ENCODE measurements around the gene LACTBL1. TPM values are rescaled to one million over a fixed set of nuclear protein-coding genes. Genes with fewer than 3 reads are reported as not detected.

Gene LACTBL1
- total and polyA plus RNA-seq, 2 of the 4 experiments (the other 2 are of a cell fraction) = not detected

DNA sequence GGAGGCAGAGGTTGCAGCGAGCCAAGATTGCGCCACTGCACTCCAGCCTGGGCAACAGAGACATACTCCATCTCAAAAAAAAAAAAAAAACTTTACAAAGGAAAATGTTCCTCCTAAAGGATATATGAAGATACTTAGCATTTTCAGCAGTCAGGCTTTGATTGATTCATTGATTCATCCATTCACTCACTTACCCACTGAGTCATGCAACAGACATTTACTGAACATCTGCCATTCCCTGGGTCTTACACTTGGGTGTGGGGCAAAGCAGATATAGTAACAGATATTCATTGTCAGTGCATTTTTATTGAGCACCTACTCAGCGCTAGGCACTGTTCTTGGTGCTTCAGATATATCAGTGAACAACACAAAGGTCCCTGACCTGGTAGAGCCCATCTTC lies 5.6 kb upstream of the LACTBL1 start:
- WGBS, 2 experiments (ENCODE audit: extremely low coverage in 2 of 2, insufficient read length in 1 of 2) = no CpG with 5 or more reads among the region's 3 CpGs
- no peak overlapping the region for H4K8ac ChIP-seq (ENCODE audit: low read depth in 2 of 2, low read length in 2 of 2)
- peaks cover 25% of the 10 kb centered on the region for H3K27me3 ChIP-seq (ENCODE audit: control insufficient read depth, insufficient read depth, low read length)
- TF ChIP-seq BHLHE40 (IDR thresholded peaks at IDR 0.05; ENCODE audit: low read depth, low read length) = no peak
- TF ChIP-seq POLR2A (IDR thresholded peaks at IDR 0.05; ENCODE audit: low read depth, low read length) = no peak
- TF ChIP-seq, protein P1, sequence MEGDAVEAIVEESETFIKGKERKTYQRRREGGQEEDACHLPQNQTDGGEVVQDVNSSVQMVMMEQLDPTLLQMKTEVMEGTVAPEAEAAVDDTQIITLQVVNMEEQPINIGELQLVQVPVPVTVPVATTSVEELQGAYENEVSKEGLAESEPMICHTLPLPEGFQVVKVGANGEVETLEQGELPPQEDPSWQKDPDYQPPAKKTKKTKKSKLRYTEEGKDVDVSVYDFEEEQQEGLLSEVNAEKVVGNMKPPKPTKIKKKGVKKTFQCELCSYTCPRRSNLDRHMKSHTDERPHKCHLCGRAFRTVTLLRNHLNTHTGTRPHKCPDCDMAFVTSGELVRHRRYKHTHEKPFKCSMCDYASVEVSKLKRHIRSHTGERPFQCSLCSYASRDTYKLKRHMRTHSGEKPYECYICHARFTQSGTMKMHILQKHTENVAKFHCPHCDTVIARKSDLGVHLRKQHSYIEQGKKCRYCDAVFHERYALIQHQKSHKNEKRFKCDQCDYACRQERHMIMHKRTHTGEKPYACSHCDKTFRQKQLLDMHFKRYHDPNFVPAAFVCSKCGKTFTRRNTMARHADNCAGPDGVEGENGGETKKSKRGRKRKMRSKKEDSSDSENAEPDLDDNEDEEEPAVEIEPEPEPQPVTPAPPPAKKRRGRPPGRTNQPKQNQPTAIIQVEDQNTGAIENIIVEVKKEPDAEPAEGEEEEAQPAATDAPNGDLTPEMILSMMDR (conservative IDR thresholded peaks at IDR 0.05; ENCODE audit: low read depth, low read length) = no peak
- TF ChIP-seq MAZ (IDR thresholded peaks at IDR 0.05; ENCODE audit: borderline replicate concordance, low read depth, low read length) = no peak
- TF ChIP-seq RAD21 (IDR thresholded peaks at IDR 0.05; ENCODE audit: low read length) = no peak
- TF ChIP-seq CEBPB (IDR thresholded peaks at IDR 0.05; ENCODE audit: low read depth, low read length) = no peak
- no peak for TF ChIP-seq FOS (IDR thresholded peaks at IDR 0.05; ENCODE audit: low read depth, low read length)
- TF ChIP-seq, protein P2, sequence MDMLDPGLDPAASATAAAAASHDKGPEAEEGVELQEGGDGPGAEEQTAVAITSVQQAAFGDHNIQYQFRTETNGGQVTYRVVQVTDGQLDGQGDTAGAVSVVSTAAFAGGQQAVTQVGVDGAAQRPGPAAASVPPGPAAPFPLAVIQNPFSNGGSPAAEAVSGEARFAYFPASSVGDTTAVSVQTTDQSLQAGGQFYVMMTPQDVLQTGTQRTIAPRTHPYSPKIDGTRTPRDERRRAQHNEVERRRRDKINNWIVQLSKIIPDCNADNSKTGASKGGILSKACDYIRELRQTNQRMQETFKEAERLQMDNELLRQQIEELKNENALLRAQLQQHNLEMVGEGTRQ (IDR thresholded peaks at IDR 0.05; ENCODE audit: low read depth, low read length) = no peak
- TF ChIP-seq NFE2L2 (IDR thresholded peaks at IDR 0.05; ENCODE audit: low read depth, low read length) = no peak
- TF ChIP-seq RCOR1 (IDR thresholded peaks at IDR 0.05; ENCODE audit: insufficient replicate concordance, low read length) = no peak
- TF ChIP-seq SMC3 (IDR thresholded peaks at IDR 0.05; ENCODE audit: low read depth, low read length) = no peak
- TF ChIP-seq RFX5 (IDR thresholded peaks at IDR 0.05; ENCODE audit: low read depth, low read length) = no peak
- TF ChIP-seq MAFK (IDR thresholded peaks at IDR 0.05; ENCODE audit: low read depth, low read length) = no peak
- TF ChIP-seq CHD1 (IDR thresholded peaks at IDR 0.05; ENCODE audit: low read depth, low read length) = no peak
- TF ChIP-seq MXI1 (IDR thresholded peaks at IDR 0.05; ENCODE audit: borderline replicate concordance, low read depth, low read length) = no peak
- TF ChIP-seq, protein P3, sequence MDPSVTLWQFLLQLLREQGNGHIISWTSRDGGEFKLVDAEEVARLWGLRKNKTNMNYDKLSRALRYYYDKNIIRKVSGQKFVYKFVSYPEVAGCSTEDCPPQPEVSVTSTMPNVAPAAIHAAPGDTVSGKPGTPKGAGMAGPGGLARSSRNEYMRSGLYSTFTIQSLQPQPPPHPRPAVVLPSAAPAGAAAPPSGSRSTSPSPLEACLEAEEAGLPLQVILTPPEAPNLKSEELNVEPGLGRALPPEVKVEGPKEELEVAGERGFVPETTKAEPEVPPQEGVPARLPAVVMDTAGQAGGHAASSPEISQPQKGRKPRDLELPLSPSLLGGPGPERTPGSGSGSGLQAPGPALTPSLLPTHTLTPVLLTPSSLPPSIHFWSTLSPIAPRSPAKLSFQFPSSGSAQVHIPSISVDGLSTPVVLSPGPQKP (IDR thresholded peaks at IDR 0.05; ENCODE audit: borderline replicate concordance, low read depth, low read length) = no peak
- H4K91ac ChIP-seq (ENCODE audit: insufficient read depth, low read depth, low read length) = no peak overlapping the region
- H2BK20ac ChIP-seq (ENCODE audit: low read depth, low read length) = no peak overlapping the region
- no peaks in the 10 kb centered on the region; the same call in 1 of the 2 replicates for H3K4me1 ChIP-seq (ENCODE audit: control insufficient read depth, insufficient read depth, low read length)
- H4K5ac ChIP-seq (ENCODE audit: low read depth, low read length) = no peak overlapping the region
- DNase-seq (peak; percentile 74), ATAC-seq (ENCODE audit: low read depth) (no peak)
- no peak overlapping the region for H3K4me2 ChIP-seq (ENCODE audit: low read depth, low read length)
- no peak overlapping the region for H3K4me3 ChIP-seq (ENCODE audit: insufficient read depth, low read depth, low read length)
- no peak overlapping the region for H3K4ac ChIP-seq (ENCODE audit: low read depth, low read length)
- H3K14ac ChIP-seq (replicated peaks; ENCODE audit: low read depth, low read length) = no peak overlapping the region
- no peak overlapping the region for H2AK5ac ChIP-seq (ENCODE audit: low read depth, low read length)
- POLR2A ChIA-PET (ENCODE audit: unreplicated experiment) = no interaction called here
- no peak overlapping the region for H3K18ac ChIP-seq (ENCODE audit: low read depth, low read length)
- in situ Hi-C loops (cut with MboI; ENCODE audit: low sequenced_read_pairs) = loop anchor here (5.0 to 25.0 kb wide), 4 partner anchors 209 to 659 kb away; partner anchors contain the start of gene E2F2
- H2AK9ac ChIP-seq (replicated peaks; ENCODE audit: low read depth, low read length, poor library complexity) = no peak overlapping the region
- CTCF ChIA-PET = no interaction called here
- no peak overlapping the region for H3K27ac ChIP-seq (ENCODE audit: insufficient read depth, low read length)
- peaks cover 6% of the 10 kb centered on the region; the same call in 1 of the 2 replicates for H3K9me1 ChIP-seq (ENCODE audit: insufficient read depth, low read length)
- H3K79me1 ChIP-seq (ENCODE audit: low read depth in 1 of 2, low read length in 2 of 2) = no peaks in the 10 kb centered on the region
- no peaks in the 10 kb centered on the region for H3K9me3 ChIP-seq (ENCODE audit: control insufficient read depth, insufficient read depth, low read length)
- H3K56ac ChIP-seq (ENCODE audit: extremely low read depth, insufficient read depth, low read length) = no peak overlapping the region
- H3K36me3 ChIP-seq (ENCODE audit: control insufficient read depth, insufficient read depth, low read length) = no peaks in the 10 kb centered on the region
- no peak overlapping the region for H2AFZ ChIP-seq (replicated peaks; ENCODE audit: low read length, poor library complexity)
- H2BK120ac ChIP-seq (ENCODE audit: low read depth, low read length) = no peak overlapping the region
- BruUV-seq (replicated peaks) = no TSS peak
- no peak overlapping the region for H3K9ac ChIP-seq (ENCODE audit: low read depth, low read length)
- H2BK5ac ChIP-seq (ENCODE audit: low read depth, low read length, poor library complexity, severe bottlenecking) = no peak overlapping the region
- intact Hi-C loops (cut with micrococcal nuclease) = loop anchor here (5.0 to 10.0 kb wide), 3 partner anchors 94 to 657 kb away; no protein-coding TSS in a partner anchor
- H3K23ac ChIP-seq (ENCODE audit: low read depth, low read length) = no peak overlapping the region
- no peak overlapping the region for H2BK15ac ChIP-seq (ENCODE audit: low read depth, low read length)
- H4K20me1 ChIP-seq (ENCODE audit: insufficient read depth, low read length) = no peaks in the 10 kb centered on the region
- dilution Hi-C loops (cut with HindIII; ENCODE audit: low sequenced_read_pairs, unreplicated experiment) = no loop called here
